Measurements from ENCODE around the gene CYB5B.
A peak's percentile ranks its signal among the peaks of the same experiment; 100 is the strongest.

The CYB5B gene

DNA sequence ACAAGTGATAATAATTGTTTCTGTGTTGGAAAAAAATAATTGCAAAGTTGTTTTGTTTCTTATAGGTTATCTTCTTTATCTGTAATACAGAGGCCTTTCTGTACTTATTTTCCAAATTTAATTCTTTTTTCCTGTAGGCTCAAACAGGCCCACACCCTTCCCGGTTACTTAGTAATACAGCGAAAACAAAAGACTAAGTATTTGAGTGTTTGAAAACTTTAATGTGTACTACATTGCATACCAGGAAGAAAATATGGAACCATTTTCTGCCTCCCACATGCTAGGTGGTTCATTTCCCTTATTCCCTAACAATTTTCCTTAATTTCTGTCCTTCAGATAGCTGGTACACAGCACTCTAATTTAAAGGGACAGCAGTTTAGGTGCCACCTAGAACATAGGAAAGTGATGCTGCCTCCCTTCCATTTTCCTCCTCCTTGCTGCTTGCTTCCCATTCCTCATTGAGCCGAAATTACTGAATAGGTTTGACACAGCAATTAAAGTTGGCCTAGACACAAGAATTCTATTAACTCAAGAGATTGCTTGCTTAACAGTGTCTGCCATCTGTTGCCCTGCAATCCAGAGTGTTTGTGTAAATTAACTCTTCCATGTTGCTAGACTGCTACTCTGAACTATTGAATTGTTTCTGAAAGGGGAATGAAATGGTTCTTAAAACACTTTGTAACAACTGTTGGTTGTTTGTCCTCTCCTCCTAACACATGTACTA, 24.2 kb downstream of the CYB5B start:
- peak in 1 of 2 donors; percentile 9 for DNase-seq

DNA sequence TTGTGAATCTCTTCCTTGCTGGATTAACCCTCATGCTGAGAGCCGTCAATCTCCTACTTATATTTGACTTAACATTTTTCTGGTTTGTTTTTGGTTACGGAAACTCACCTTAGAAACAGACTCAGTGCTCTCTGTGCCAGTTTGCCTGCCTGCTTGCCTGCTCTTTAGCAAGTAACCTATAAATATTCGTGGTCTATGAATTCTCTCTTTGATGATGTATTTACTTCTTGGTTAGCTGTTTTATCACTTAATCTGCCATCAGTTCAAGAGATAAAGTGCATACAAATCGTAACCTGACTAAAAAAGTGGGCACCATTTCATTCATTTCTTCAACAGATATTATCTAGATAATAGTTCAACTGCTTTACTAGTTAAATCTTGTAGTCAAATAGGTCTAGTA, 26.7 kb downstream of the CYB5B start:
- DNase-seq = no peak

DNA sequence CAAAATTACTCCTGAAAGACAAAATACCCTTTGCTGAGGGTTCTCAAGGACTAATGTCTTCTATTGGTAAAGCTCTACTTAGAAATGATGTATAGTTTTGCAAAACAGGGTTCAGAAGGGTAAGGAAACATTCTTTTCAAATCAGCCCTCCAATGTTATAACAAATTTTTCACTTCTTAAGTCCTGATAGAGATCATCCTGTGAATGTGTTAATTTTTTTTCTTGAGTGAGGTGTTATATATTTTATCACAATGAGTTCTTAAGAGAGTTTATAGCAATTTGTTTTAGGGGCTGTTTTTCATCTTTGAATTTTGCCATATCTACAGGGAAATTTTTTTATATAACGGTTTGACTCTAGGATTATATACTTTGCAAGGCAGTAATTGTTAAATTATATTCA, 29.5 kb downstream of the CYB5B start:
- no peak for DNase-seq

DNA sequence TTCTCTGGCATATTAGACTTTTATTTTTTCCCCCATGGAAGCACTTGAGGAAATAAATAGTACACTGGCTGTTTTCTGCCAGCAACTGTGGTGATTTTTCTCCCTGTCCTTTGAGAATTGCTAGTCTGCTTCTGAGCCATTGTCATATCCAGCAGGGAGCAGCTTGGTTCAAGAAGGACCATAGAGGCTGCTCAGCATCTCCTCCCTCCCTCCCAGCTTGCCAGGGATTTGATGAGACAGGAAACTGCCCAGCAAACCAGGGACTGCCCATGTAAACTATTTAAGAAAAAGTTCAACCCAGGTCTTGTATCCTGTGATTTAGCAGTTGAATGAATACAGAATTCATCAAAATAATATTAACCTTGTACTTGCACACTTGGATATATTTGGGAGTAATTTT, 39.5 kb downstream of the CYB5B start:
- DNase-seq = peak; percentile 19 to 47

DNA sequence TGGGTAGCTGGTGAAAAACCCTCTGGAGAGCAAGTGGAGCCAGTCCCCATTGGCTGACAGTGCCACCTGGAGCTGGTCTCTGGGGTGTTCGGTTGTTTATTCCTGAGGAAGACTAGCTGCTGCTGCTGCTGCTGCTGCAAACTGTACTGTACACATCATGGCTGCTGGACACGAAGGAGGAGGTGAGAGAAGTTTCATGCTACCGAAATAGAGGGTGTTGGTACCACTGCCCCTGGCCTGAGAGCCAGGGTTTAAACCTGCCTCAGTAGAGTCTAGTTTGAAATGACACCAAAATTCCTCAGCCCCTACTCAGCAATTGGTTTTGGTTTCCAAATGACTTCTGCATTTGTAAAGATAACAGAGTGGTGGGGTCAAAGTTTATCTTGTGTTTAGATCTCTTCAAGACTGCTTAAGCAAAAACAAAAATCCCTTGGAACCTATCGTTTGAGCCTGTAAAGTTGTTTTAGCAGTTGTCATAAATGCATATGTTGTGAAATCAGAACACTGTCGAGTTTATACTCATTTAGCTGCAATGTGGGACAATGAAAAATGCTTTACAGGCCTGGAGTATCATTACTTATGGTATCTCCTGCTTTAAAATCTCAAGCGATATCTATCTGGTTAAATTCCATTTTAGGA, 40.8 kb downstream of the CYB5B start:
- no peak for DNase-seq

DNA sequence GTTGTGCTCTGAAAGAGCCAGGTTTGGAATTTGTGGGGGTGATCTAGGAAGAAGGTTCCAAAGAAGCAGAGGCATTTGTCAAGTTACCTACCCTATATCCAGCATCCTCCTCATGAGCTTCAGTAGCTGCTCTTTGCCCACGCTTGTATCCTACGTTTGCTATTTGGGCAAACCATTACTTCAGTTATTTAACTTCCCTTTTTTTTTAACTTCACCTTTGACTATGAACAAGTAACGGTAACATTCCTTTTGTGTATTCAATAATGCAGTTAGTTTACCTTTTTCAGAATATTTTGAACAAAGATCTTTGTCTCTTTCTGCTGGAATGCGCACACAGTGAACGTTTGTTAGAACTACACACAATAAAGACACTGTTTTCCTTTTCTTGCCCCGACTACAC, 41.5 kb downstream of the CYB5B start:
- DNase-seq = no peak

DNA sequence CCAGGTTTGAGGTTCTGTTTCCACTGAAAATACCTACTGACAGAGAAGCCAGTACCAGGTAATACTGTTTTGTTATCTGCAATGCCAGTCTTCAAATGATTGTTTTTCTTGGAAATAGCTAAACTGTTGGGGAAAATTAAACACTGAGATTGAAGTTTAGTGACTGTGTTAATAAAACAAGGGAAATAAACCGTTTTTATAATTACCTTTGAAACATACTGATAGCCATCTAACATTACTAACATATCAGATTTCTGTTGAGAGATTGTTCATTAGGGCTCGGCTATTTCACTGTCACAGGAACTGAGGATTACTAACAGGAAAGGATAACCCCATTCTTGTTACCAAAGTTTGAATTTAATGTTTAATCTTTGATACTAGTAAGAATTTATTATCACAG, 42.1 kb downstream of the CYB5B start:
- DNase-seq = no peak

DNA sequence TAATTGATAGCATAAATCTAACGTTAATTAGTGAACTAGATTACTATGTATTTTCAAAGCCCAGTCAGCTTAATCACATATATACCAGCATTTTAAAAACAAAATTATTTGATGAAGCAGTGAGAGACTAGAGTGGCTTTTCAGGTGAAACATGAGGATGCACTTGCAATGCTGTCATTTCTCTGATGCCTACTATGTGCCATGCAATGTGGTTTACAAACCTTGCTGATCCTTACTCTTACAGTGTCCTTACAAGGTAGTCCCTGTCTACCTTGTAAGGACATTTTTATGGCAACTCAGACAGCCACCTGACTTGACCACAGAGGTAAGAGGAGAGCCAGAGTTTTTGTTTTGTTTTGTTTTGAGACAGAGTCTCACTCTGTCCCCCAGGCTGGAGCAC, 42.7 kb downstream of the CYB5B start:
- no peak for DNase-seq

DNA sequence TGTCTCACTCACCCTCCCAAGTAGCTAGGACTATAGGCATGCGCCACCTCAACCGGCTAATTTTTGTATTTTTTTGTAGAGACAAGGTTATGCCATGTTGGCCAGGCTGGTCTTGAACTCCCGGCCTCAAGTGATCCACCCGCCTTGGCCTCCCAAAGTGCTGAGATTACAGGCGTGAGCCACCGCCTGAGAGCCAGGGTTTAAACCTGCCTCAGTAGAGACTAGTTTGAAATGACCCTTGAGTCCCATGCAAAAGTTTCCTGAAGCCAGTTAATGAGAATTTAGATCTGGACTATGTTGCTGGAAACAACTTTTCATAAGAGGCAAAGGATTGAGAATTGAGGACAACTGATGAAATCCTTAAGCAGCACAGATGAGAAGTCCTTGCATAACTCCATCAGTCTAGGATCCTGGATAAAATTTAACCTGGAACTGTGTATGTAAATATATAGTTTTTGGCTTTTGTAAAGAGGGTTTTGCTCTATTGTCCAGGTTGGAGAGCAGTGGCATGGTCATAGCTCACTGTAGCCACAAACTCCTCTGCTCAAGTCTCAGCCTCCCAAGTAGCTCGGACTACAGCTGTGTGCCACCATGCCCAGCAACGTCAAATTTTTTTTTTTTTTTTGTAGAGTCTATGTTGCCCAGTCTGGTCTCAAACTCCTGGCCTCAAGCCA, 43.2 kb downstream of the CYB5B start:
- no peak for DNase-seq

DNA sequence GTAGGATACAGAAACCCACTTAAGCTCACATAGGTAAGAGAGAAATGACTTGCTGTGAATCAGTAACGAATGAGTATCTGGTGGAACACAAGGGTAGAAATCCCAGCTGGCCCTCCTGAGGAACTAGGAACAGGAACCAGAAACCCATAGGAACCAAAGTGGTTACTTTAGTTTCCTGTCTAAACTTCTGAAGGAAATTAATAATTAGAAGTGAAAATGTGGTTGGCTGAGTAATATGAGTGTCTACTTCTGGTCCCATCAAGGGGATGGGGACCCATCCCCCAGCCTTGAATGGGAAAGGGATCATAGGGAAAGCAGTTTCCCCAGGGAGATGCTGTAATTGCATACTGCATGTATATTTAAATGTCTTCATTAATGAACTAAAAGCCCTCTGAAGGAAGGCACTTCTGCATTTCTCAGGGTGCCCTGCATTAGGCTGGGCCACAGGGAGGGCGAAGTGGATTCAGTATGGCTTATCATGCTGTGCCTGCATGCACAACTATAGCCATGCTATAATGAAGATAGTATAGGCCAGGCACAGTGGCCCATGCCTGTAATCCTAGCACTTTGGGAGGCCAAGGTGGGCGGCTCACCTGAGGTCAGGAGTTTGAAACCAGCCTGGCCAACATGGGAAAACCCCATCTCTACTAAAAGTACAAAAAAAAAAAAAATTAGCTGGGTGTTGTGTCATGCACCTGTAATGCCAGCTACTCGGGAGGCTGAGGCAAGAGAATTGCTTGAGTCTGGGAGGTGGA, 45.6 kb downstream of the CYB5B start:
- no peak for DNase-seq

DNA sequence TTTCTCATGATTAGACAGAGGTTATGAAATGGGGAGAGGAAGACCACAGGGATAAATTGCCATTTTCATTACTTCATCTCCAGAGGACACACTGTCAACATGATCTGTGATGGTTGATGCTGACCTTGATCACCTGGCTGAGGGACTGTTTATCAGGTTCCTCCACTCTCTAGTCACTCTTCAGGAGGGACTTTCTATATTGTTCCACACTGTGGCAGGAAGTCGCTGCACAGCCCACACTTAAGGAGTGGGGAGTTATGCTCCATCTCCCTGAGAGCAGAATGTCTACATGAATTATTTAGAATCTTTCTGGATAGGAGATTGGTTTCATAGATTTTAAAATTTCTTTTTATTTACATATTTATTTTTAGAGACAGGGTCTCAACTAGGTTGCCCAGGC, 46.7 kb downstream of the CYB5B start:
- no peak for DNase-seq

DNA sequence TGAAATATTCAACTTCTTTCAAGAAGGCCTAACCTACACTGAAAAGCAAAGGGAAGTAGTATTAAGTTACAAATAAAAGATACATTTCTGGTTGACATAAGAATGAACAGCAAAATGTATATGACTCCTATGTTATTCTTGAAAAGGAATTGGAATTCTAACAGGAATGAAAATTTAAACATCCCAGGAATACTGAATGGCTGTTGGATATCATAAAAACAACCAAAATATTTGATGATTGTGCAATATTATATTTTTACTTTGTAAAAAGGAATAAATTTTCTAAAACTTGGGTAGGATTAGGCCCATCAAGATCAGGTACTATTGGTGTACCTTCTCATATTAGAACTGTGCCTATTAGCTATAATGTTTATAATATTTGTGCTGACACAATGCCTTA, 50.0 kb downstream of the CYB5B start:
- DNase-seq = no peak

DNA sequence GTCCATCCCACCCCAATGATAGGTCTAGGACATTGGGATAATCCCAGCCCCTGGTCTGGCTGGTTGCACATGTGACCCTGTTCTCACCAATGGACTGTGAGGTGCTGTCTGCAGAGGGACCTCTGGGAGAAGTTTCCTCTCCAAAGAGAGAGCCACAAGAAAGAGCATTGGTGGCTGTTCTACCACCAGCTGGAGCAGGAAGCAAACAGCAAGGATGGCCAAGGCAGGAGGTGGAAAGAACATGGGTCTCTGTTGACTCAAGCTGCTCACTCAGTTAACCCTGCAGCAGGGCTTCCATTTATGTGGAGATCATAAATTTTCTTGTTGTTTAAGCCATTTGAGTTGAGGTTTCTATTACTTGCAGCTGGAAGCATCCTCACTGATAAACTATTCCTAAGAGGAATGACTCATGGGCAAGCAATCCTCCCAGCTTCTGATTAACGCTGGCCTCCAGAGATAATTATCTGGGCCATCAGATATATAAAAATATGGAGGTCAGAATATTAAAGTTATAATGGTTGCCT, 52.6 kb downstream of the CYB5B start:
- no peak for DNase-seq

DNA sequence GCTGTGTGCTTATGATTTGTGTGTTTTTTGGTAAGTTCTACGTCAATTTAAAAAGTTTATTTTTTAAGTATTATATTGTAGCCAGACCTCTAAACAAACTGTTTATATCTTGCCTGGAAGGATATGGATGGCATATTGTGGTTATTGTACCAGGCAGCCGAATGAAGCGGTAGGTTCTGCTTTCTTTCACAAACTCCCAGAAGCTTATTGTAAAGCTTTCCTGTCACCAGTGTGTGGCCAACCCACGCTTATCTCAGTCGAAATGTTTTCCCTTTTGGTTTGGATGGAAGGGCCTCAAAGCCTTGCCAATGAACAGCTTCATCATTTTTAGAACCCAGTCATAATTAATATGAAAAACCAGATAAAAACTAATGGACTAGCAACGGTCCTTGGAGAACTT, 53.1 kb downstream of the CYB5B start:
- no peak for DNase-seq

DNA sequence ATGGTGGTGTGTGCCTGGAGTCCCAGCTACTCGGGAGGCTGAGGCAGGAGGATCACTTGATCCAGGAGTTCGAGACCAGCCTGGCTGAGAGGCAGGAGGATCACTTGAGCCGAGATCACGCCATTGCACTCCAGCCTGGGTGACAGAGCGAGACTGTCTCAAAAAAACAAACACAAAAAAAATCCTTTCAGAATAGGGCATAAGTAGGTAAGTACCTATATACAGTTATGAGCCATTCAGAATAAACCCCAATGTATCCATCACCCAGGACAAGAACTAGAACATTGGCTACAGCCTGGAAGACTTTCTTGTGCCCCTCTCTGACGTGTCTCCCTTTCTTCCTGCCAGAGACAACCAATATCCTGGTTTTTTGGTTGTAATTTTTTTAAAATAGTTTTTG, 54.3 kb downstream of the CYB5B start:
- no peak for DNase-seq

DNA sequence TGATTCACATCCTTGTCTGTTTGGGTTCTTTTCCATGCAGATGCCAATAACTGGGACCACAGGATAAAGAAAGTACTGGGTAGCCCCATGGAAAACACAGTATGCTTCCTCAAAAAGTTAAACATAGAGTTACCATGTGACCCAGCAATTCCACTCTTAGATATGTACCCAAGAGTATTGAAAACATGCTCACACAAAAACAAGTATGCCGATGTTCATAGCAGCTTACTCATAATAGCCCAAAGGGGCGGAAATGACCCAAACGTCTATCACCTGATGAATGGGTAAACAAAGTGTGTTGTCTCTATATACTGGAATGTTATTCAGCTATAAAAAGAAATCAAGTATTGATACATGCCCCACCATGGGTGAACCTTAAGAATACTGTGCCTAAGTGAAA, 55.4 kb downstream of the CYB5B start:
- no peak for DNase-seq

DNA sequence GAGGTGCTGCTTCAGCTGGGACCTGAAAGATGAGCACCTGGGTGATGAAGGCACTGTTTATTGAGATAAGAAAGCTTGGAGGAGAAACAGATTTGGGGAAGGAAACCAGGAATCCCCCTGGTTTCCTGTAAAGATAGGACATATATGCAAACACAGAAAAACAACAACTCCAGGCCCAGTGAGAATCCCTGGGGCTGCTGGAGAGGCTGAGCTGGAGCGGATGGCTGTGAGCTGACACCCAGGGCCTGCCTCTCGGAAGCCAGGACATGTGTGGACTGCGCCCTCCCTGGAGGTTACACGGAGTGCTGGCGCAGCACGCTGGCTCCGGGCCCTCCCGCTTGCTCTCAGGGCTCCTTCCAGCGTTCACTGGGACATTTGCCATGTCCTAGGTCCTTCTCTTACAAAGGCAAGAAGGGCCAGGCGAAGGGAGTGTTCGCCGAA, 57.5 kb downstream of the CYB5B start:
- DNase-seq = peak; percentile 55 to 60

DNA sequence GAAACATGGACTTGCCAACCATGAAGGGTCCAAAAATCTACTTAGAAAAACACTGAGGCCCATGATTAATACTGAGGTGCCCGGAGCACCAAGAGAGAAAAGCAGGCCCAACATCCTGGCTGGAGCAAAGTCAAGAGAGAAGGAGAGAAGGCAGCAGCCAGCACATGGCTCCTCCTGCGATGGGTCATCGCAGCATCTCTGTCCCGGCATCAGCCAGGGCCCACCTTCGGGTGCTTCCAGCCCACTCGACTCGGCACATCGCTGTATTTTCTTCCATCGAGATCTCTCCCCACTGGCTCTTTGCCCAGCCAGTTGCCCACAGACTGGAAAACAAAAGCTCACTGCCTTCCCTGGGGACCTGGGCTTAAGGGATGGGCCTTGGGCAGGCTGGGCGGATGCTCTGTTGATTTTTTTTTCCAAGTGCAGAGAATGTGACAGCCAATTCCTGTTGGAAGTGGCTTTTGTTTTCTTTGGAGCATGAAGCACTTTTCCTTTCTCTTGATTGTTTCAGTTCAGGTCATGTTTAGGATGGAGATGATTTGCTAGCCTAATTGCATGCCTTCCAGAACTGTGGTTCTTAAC, 58.1 kb downstream of the CYB5B start:
- DNase-seq = no peak

DNA sequence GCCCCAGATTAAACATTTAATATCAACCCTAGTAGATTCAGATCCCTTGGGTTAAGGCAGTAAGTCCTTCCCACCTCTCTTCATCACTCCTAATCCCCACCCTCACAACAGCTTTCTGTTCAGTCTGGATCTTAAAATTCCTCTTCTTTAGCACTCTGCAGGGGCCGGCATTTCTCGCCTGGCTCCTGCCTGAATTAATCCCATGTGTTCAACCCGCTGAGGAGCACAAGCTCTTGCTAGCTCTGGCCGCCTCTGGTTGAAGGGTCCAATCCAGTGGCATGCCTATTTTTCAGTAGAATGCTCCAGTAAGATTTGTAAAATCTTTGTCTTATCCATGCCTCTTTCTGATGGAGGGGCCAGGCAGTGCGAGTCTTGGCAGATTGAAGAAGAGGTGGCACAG, 59.2 kb downstream of the CYB5B start:
- no peak for DNase-seq

DNA sequence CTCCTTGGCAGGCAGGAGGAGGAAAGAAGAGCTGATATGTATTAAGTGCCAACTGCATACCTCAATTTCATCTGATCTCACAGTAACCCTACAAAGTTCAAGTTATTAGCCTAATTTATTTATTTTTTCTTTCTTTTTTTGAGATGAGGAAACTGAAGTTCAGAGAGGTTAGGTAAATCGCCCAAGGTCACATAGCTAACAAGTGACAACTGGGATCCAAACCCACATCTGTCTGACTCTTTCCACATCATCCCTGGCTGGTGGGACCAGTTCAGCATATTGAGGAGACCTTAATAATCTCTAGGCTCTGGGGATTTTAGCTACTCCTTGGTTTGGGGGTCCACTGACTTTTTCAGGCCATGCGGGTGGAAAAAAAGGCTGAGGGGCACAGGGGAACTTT, 60.9 kb downstream of the CYB5B start:
- no peak for DNase-seq

DNA sequence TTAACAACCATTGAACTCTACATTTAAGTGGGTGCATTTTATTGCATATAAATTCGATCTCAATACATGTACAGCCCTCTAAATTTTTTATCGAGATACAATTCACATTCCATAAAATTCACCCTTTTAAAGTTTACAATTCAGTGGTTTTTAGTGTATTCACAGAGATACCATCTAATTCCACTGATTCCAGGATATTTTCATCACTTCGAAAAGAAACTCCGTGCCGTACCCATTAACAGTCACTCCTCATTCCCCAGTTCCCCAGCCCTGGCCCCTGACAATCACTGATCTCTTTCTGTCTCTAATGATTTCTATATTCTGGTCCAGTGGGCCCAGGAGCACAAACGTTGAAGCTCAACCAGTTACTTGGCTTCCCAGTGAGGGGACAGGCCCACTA, 61.4 kb downstream of the CYB5B start:
- DNase-seq = no peak

DNA sequence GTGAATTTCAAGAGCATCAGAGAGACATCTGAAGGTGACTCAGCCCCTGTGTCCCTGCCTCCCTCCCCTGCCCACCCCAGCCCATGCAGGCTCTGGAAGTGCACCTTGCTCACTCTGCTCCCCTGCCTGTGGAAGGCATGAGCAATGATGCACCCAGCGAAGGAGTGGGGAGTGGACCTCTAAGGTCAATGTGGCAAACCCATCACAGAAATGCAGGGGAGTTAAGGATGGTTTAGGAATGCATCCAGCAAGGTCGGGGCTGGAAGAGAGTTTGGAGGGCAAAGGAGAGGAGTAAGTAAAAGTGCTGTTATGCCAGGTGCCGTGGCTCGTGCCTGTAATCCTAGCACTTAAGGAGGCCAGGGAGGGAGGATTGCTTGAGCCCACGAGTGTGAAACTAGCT, 61.9 kb downstream of the CYB5B start:
- no peak for DNase-seq

DNA sequence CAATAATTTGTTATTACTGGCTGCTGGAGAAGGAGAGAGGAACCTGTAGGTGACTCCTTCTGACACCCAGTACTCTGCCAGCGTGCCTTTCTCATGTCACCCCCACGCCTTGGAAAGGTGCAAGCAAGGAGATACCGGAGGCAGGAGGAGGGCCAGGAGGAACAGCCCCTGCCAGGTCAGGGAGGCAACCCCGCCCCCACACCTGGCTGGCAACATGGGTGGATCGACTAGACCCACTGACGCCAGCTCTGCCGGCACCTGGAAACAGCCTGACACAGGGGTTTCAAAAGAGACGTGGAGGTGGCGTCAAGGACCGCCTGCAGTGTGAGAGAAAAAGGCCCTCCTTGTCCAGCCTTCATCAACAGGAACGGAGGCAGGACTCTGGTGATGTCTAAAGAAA, 62.3 kb downstream of the CYB5B start:
- DNase-seq = no peak

Measured in hippocampal formation (tissue), 2 donors.